Fibroblast of skin of right biceps (primary cell): ENCODE measurements around the gene PTPRJ.
A peak's percentile ranks its signal among the peaks of the same experiment; 100 is the strongest.

ENCODE experiments used
- DNase-seq: peaks from one replicate; pipeline ENCODE4 v3.0.0-alpha.2; 2013

Gene PTPRJ

GRCh38 chr11:47997063-47998053 is 17.0 kb downstream of the PTPRJ start:
- no peak for DNase-seq

- no peak for DNase-seq
These were observed 18.0 kb downstream of the PTPRJ start for GRCh38 chr11:47998345-47998732.

- no peak for DNase-seq
These were observed 18.5 kb downstream of the PTPRJ start for GRCh38 chr11:47998733-47999359.

GRCh38 chr11:48000432-48000831 is 20.1 kb downstream of the PTPRJ start:
- DNase-seq: no peak

GRCh38 chr11:48001438-48002021 is 21.2 kb downstream of the PTPRJ start:
- peak; percentile 53 for DNase-seq

- DNase-seq: no peak
These were observed 22.2 kb downstream of the PTPRJ start for GRCh38 chr11:48002561-48002960.

GRCh38 chr11:48003926-48004325 is 23.6 kb downstream of the PTPRJ start:
- DNase-seq: no peak

- no peak for DNase-seq
These were observed 24.1 kb downstream of the PTPRJ start for GRCh38 chr11:48004456-48004855.

GRCh38 chr11:48005136-48005535 is 24.8 kb downstream of the PTPRJ start:
- no peak for DNase-seq

GRCh38 chr11:48005831-48006270 is 25.5 kb downstream of the PTPRJ start:
- DNase-seq: no peak

- peak; percentile 71 for DNase-seq
These were observed 26.1 kb downstream of the PTPRJ start for GRCh38 chr11:48006301-48006992.

- no peak for DNase-seq
These were observed 27.3 kb downstream of the PTPRJ start for GRCh38 chr11:48007677-48008076.

- no peak for DNase-seq
These were observed 28.6 kb downstream of the PTPRJ start for GRCh38 chr11:48008951-48009270.

GRCh38 chr11:48011102-48011797 is 30.9 kb downstream of the PTPRJ start:
- DNase-seq: no peak

GRCh38 chr11:48011798-48012391 is 31.5 kb downstream of the PTPRJ start:
- no peak for DNase-seq

- peak; percentile 57 for DNase-seq
These were observed 33.0 kb downstream of the PTPRJ start for GRCh38 chr11:48013269-48013901.

GRCh38 chr11:48014917-48015316 is 34.6 kb downstream of the PTPRJ start:
- no peak for DNase-seq

GRCh38 chr11:48017105-48017830 is 36.9 kb downstream of the PTPRJ start:
- DNase-seq: no peak

- no peak for DNase-seq
These were observed 37.6 kb downstream of the PTPRJ start for GRCh38 chr11:48017831-48018527.

- DNase-seq: peak; percentile 31
These were observed 38.3 kb downstream of the PTPRJ start for GRCh38 chr11:48018528-48019216.
